ENCODE data around the gene ITGB3. TPM values are rescaled to one million over a fixed set of nuclear protein-coding genes. Genes with fewer than 3 reads are reported as not detected.

ITGB3 gene
- total RNA-seq: 1 to 10 TPM in 3 of 4 donors, under 1 TPM in 1; 0.76 to 6.6 (median 4.6) TPM

DNA sequence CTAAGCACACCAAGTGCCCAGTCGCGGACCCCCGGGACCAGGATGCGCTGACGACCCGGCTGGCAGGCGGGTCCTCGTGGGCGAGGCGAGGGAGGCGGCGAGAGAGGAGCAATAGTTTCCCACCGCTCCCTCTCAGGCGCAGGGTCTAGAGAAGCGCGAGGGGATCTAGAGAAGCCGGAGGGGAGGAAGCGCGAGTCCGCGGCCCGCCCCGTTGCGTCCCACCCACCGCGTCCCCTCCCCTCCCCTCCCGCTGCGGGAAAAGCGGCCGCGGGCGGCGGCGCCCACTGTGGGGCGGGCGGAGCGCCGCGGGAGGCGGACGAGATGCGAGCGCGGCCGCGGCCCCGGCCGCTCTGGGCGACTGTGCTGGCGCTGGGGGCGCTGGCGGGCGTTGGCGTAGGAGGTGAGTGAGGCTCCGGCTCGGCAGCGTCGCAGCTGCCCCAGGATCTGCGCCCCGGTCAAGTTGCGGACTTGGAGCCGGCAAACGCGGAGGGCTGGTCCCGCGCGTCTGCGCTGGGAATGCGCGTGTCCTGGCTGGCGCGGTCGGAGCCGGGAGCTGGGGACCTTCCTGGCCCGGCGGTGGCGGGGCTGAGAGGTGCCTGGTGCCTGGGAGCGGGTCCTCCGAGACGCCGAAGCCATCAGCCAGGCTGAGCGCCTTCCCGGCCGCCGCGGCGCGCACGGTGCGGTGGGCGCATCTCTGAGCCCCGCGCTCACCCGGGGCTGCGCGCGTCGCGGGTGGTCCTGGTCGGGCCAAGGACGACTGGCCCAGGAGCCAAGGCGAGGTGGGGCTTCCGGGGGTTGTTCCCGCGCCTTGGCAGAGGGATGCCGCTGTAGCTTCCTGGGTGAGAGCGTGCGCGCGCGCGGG lies at the start of gene ITGB3:
Gene ITGB3, plus strand, starts transcription at position 287 of the 862 bp plus-strand sequence. Its CDS starts 35 bp downstream, at position 322.
- no peaks in the 10 kb centered on the region for H3K9me3 ChIP-seq
- TF ChIP-seq, protein P1, sequence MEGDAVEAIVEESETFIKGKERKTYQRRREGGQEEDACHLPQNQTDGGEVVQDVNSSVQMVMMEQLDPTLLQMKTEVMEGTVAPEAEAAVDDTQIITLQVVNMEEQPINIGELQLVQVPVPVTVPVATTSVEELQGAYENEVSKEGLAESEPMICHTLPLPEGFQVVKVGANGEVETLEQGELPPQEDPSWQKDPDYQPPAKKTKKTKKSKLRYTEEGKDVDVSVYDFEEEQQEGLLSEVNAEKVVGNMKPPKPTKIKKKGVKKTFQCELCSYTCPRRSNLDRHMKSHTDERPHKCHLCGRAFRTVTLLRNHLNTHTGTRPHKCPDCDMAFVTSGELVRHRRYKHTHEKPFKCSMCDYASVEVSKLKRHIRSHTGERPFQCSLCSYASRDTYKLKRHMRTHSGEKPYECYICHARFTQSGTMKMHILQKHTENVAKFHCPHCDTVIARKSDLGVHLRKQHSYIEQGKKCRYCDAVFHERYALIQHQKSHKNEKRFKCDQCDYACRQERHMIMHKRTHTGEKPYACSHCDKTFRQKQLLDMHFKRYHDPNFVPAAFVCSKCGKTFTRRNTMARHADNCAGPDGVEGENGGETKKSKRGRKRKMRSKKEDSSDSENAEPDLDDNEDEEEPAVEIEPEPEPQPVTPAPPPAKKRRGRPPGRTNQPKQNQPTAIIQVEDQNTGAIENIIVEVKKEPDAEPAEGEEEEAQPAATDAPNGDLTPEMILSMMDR (IDR thresholded peaks at IDR 0.05): peak; percentile 26 to 60
- TF ChIP-seq EP300 (IDR thresholded peaks at IDR 0.05): no peak
- TF ChIP-seq POLR2AphosphoS5 (IDR thresholded peaks at IDR 0.05): peak in 1 of 3 donors; percentile 31
- TF ChIP-seq POLR2A (IDR thresholded peaks at IDR 0.05): peak in 1 of 2 donors; percentile 82
- WGBS: 2% methylated on average over 51 of the region's 112 CpGs
- peak within 1 kb of the TSS; percentile 86 for H3K27ac ChIP-seq
- H3K4me3 ChIP-seq: peak within 1 kb of the TSS; percentile 77
- H3K36me3 ChIP-seq: no peaks in the 10 kb centered on the region
- DNase-seq (ENCODE audit: low spot score in 2 of 2): peak; percentile 85 to 86
- peaks cover 41% of the 10 kb centered on the region for H3K4me1 ChIP-seq
- peaks cover 32% of the 10 kb centered on the region for H3K27me3 ChIP-seq

DNA sequence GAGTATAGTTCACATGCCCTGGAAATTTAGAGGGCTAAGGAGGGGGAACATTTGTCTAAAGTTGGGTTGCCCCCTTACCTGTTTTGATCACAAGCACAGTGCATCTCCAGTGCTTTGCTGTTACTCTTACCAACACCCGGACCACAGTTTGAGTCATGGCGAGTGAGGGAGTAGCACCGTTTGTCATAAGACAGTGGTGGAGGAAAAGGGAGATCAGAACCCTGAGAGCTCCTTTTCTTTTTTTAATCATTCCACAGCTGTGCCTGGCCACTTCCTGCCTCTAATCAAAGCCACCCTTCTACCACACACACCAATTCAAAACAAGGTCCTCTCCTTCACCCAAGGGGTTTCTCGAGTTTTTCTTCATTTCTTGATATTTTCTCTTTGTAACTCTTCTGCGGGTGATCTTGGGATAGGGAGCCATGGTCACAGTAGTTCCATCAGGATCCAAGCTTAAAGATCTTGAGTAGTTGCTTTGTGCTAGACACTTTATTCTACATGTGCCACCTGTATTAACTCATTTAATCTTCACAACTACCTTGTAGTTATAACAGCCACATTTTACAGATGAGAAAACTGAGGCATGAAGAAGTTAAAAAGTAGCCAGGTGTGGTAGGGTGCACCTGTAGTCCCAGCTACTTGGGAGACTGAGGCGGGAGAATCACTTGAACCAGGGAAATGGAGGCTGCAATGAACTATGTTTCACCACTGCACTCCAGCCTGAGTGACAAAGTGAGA lies 49.5 kb upstream of the ITGB3 start:
- no peak for DNase-seq (ENCODE audit: low spot score in 2 of 2)
- Histone ChIP-seq H3K4me1 (peaks cover 18% of the 10 kb centered on the region), H3K4me3 (no peak overlapping the region), H3K9me3 (no peaks in the 10 kb centered on the region), H3K36me3 (no peaks in the 10 kb centered on the region), H3K27ac (peak overlapping the region; percentile 64), H3K27me3 (no peaks in the 10 kb centered on the region)
- WGBS: 78% methylated on average over 6 of the region's 6 CpGs
- TF ChIP-seq, protein P1 (IDR thresholded peaks at IDR 0.05): no peak
- TF ChIP-seq EP300 (IDR thresholded peaks at IDR 0.05) (no peak), POLR2AphosphoS5 (IDR thresholded peaks at IDR 0.05) (no peak), POLR2A (IDR thresholded peaks at IDR 0.05) (no peak)

DNA sequence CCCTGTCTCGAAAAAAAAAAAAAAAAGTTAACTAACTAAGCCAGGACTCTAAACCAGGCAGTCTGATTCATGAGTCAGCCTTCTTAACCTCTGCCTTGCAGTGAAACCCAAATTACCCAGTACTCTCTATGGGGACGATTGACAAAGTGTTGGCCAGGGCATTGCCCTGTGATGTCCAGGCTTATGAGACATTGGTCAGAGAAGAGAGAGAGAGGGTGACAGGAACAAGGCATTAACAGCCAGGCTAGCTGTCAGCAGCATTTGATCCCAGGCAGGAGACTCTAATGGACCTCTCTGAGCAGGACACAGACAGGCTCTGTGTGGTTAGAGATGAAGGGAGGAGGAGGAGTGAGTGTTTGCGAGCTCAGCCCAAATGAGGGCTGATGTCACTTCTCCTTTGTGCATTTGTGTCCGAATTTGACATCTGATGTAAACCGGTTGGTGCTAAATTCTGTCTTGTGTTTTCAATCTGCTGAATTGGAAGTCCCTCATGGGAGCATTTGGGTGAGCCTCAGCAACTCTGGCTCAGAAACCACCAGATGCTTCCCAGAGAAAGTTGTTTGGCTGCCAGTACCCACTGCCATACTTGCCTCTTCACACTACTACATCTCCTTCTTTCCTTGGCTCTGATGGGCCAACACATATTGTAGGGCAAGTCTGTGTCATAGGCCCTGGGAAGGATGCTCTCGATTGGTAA lies 48.8 kb upstream of the ITGB3 start:
- no peak for DNase-seq (ENCODE audit: low spot score in 2 of 2)
- H3K27ac ChIP-seq: peak overlapping the region; percentile 64

DNA sequence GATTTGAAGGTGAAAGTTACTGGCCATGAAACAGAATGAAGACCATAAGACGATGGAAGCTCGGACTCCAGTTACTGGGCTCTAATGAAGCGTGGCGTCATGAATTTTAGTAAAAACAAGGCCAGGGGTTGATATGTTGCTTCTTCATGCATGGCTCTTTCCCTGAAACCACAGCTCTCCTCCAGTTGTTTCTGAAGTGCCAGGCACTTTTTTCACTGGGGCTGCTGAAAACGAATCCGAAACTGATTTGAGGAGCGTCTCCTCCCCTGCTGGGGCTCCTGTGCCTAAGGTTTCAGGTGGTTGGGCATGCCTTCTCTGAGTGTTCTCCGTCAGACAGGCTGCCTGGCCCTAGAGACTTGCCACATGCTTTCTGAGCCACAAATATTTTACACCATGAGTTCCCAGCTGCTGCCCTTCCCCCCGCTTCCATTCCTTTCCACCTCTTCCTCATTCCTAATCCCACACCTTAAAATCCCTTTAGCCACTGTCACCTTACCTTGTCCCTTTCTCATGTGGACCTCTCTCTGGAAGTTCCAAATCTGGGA lies 48.1 kb upstream of the ITGB3 start:
- DNase-seq (ENCODE audit: low spot score in 2 of 2): no peak
- H3K9me3 ChIP-seq: no peaks in the 10 kb centered on the region
- H3K36me3 ChIP-seq: no peaks in the 10 kb centered on the region
- peak overlapping the region; percentile 64 for H3K27ac ChIP-seq
- WGBS: 34% methylated on average over 9 of the region's 9 CpGs
- TF ChIP-seq POLR2AphosphoS5 (IDR thresholded peaks at IDR 0.05) (no peak), POLR2A (IDR thresholded peaks at IDR 0.05) (no peak), EP300 (IDR thresholded peaks at IDR 0.05) (no peak)
- TF ChIP-seq, protein P1 (IDR thresholded peaks at IDR 0.05): no peak
- no peaks in the 10 kb centered on the region for H3K27me3 ChIP-seq
- peaks cover 18% of the 10 kb centered on the region for H3K4me1 ChIP-seq
- H3K4me3 ChIP-seq: no peak overlapping the region

More for the DNA sequence above, 48.8 kb upstream of the ITGB3 start:
- Histone ChIP-seq H3K4me1 (peaks cover 18% of the 10 kb centered on the region), H3K27me3 (no peaks in the 10 kb centered on the region), H3K4me3 (no peak overlapping the region), H3K9me3 (no peaks in the 10 kb centered on the region), H3K36me3 (no peaks in the 10 kb centered on the region)
- WGBS: 34% methylated on average over 6 of the region's 6 CpGs
- TF ChIP-seq POLR2AphosphoS5 (IDR thresholded peaks at IDR 0.05): no peak
- no peak for TF ChIP-seq EP300 (IDR thresholded peaks at IDR 0.05)
- no peak for TF ChIP-seq POLR2A (IDR thresholded peaks at IDR 0.05)
